ENCODE measurements around the gene GJB6. TPM values are rescaled to one million over a fixed set of nuclear protein-coding genes. Genes with fewer than 3 reads are reported as not detected.

GJB6 gene
- total and polyA plus RNA-seq, 2 donors (not counting 1 experiment from before 2014, with no cell fraction given) = not detected

DNA sequence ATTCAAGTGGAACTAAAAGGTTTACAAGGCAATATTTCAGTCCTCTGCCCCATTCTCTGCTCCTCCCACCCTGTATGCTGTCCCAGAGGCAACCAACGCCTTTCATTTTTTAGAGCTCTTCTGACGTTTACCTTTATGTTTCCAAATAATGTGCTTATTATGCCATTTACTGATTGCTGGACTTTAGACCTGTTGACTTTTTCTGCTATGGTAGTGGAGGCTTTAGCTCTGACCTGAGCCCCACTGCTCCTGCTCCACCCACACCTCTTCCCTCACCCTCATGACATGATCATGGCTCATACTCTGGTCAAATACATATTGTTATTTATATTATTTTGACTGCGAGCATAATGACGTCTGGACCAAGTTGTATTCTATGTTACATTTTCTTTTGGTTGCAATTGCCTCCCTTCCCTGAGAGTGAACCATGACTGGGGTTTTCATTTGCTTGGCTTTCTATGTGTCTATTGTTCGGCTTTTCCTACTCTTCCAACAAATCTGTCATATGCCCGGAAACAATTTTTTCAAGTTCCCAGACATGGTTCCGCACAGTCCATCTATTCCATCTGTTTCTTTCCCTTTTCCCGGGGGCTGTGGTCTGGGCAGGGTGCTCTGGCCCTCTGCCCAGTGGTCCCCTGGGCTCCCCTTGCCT, 31.4 kb upstream of the GJB6 start:
- TF ChIP-seq, protein P1, sequence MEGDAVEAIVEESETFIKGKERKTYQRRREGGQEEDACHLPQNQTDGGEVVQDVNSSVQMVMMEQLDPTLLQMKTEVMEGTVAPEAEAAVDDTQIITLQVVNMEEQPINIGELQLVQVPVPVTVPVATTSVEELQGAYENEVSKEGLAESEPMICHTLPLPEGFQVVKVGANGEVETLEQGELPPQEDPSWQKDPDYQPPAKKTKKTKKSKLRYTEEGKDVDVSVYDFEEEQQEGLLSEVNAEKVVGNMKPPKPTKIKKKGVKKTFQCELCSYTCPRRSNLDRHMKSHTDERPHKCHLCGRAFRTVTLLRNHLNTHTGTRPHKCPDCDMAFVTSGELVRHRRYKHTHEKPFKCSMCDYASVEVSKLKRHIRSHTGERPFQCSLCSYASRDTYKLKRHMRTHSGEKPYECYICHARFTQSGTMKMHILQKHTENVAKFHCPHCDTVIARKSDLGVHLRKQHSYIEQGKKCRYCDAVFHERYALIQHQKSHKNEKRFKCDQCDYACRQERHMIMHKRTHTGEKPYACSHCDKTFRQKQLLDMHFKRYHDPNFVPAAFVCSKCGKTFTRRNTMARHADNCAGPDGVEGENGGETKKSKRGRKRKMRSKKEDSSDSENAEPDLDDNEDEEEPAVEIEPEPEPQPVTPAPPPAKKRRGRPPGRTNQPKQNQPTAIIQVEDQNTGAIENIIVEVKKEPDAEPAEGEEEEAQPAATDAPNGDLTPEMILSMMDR (IDR thresholded peaks at IDR 0.05) = no peak
- no peak for TF ChIP-seq EZH2 (IDR thresholded peaks at IDR 0.05; ENCODE audit: borderline replicate concordance, insufficient read depth, low read depth, low read length, poor library complexity, severe bottlenecking)
- no peak overlapping the region for H2AFZ ChIP-seq (ENCODE audit: insufficient read depth, low read depth, low read length, poor library complexity, severe bottlenecking)
- ChIA-PET CTCF (no interaction called here), POLR2A (no interaction called here)
- no peaks in the 10 kb centered on the region for H3K27me3 ChIP-seq (replicated peaks in 1 of 4; ENCODE audit: control extremely low read depth in 1 of 4, control insufficient read depth in 3 of 4, insufficient read depth in 4 of 4, low read length in 3 of 4)
- no peaks in the 10 kb centered on the region for H3K9me3 ChIP-seq (ENCODE audit: control extremely low read depth in 1 of 3, control insufficient read depth in 2 of 3, insufficient read depth in 1 of 3, low read length in 2 of 3)
- no peak overlapping the region for H3K4me3 ChIP-seq (ENCODE audit: control extremely low read depth in 1 of 5, extremely low read depth in 1 of 5, insufficient read depth in 1 of 5, low read depth in 2 of 5, low read length in 4 of 5)
- Mint-ChIP-seq H3K9me3 (ENCODE audit: insufficient read depth) (peaks cover 2% of the 10 kb centered on the region), H3K4me3 (no peak overlapping the region), H3K27ac (no peak overlapping the region), H3K27me3 (peaks cover 10% of the 10 kb centered on the region), H3K4me1 (no peaks in the 10 kb centered on the region)
- H4K20me1 ChIP-seq (ENCODE audit: control insufficient read depth, insufficient read depth, low read length, poor library complexity, severe bottlenecking) = no peaks in the 10 kb centered on the region
- H3K36me3 ChIP-seq (replicated peaks in 1 of 2; ENCODE audit: control extremely low read depth in 1 of 2, control insufficient read depth in 1 of 2, extremely low read depth in 1 of 2, insufficient read depth in 2 of 2, low read length in 1 of 2) = no peaks in the 10 kb centered on the region
- no peak overlapping the region for H3K4me2 ChIP-seq (replicated peaks; ENCODE audit: low read depth, low read length, poor library complexity, severe bottlenecking)
- no peaks in the 10 kb centered on the region for H3K4me1 ChIP-seq (ENCODE audit: control insufficient read depth in 2 of 2, insufficient read depth in 2 of 2, low read length in 2 of 2)
- intact Hi-C loops (cut with micrococcal nuclease) = no loop called here
- DNase-seq (no peak), ATAC-seq (ENCODE audit: low read depth) (no peak)
- H3K79me2 ChIP-seq (ENCODE audit: control insufficient read depth, insufficient read depth, low read length) = no peaks in the 10 kb centered on the region
- H3K27ac ChIP-seq (ENCODE audit: low read length in 2 of 2) = no peak overlapping the region
- H3K9ac ChIP-seq (ENCODE audit: low read length) = no peak overlapping the region
- WGBS (ENCODE audit: insufficient coverage) = 95% methylated on average over 4 of the region's 8 CpGs

DNA sequence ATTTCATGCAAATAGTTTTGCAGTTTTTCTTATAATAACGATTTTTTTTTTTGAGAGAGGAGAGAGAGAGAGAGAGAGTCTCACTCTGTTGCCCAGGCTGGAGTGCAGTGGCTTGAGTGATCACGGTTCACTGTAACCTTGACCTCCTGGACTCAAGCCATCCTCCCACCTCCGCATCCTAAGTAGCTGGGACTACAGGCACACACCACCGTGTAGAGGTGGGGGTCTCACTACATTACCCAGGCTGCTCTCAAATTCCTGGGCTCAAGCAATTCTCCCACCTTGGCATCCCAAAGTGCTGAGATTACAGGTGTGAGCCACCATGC, 26.8 kb upstream of the GJB6 start:
- H2AFZ ChIP-seq (ENCODE audit: insufficient read depth, low read depth, low read length, poor library complexity, severe bottlenecking) = no peak overlapping the region
- H3K4me1 Mint-ChIP-seq = no peaks in the 10 kb centered on the region
- POLR2A ChIA-PET = no interaction called here

More for the DNA sequence above, 26.8 kb upstream of the GJB6 start:
- H4K20me1 ChIP-seq (ENCODE audit: control insufficient read depth, insufficient read depth, low read length, poor library complexity, severe bottlenecking) = no peaks in the 10 kb centered on the region
- H3K4me1 ChIP-seq (ENCODE audit: control insufficient read depth in 2 of 2, insufficient read depth in 2 of 2, low read length in 2 of 2) = no peaks in the 10 kb centered on the region
- no peaks in the 10 kb centered on the region for H3K36me3 ChIP-seq (replicated peaks in 1 of 2; ENCODE audit: control extremely low read depth in 1 of 2, control insufficient read depth in 1 of 2, extremely low read depth in 1 of 2, insufficient read depth in 2 of 2, low read length in 1 of 2)
- CTCF ChIA-PET = interaction anchor here (0.7 kb wide), 1 partner anchor 9 kb away, joined by 4 read pairs; no protein-coding TSS in a partner anchor
- DNase-seq (no peak), ATAC-seq (ENCODE audit: low read depth) (no peak)
- no peak overlapping the region for H3K4me3 Mint-ChIP-seq
- no peak overlapping the region for H3K4me3 ChIP-seq (ENCODE audit: control extremely low read depth in 1 of 5, extremely low read depth in 1 of 5, insufficient read depth in 1 of 5, low read depth in 2 of 5, low read length in 4 of 5)
- 100% methylated on average over 1 of the region's 4 CpGs for WGBS (ENCODE audit: insufficient coverage)
- no peaks in the 10 kb centered on the region for H3K9me3 ChIP-seq (ENCODE audit: control extremely low read depth in 1 of 3, control insufficient read depth in 2 of 3, insufficient read depth in 1 of 3, low read length in 2 of 3)
- H3K9me3 Mint-ChIP-seq (ENCODE audit: insufficient read depth) = peaks cover 2% of the 10 kb centered on the region
- intact Hi-C loops (cut with micrococcal nuclease) = no loop called here
- no peak overlapping the region for H3K27ac Mint-ChIP-seq
- no peaks in the 10 kb centered on the region for H3K79me2 ChIP-seq (ENCODE audit: control insufficient read depth, insufficient read depth, low read length)
- H3K27me3 Mint-ChIP-seq = peaks cover 6% of the 10 kb centered on the region
- TF ChIP-seq, protein P1 (IDR thresholded peaks at IDR 0.05) = no peak
- TF ChIP-seq EZH2 (IDR thresholded peaks at IDR 0.05; ENCODE audit: borderline replicate concordance, insufficient read depth, low read depth, low read length, poor library complexity, severe bottlenecking) = no peak
- peaks cover 0 to 3% (median 0%) of the 10 kb centered on the region in 4 experiments for H3K27me3 ChIP-seq (replicated peaks in 1 of 4; ENCODE audit: control extremely low read depth in 1 of 4, control insufficient read depth in 3 of 4, insufficient read depth in 4 of 4, low read length in 3 of 4)
- no peak overlapping the region for H3K27ac ChIP-seq (ENCODE audit: low read length in 2 of 2)
- no peak overlapping the region for H3K4me2 ChIP-seq (replicated peaks; ENCODE audit: low read depth, low read length, poor library complexity, severe bottlenecking)
- no peak overlapping the region for H3K9ac ChIP-seq (ENCODE audit: low read length)
